NT2/D1 (cell line): ENCODE results near the gene METTL16.
"Not testable (repeated sequence)": the region's sequence is repeated elsewhere in the genome, so short reads cannot be mapped to it uniquely, and the experiment has no call there.

Experiments
- SUZ12 ChIP-seq: IDR thresholded peaks from 2 replicates; pipeline ENCODE4 v1.6.1; 2011; ENCODE audit not compliant: insufficient read length, insufficient read depth; ENCODE audit errors: extremely low read depth
- YY1 ChIP-seq: IDR thresholded peaks from 2 replicates; pipeline ENCODE4 v1.6.1; 2011; ENCODE audit not compliant: insufficient read length, insufficient read depth
- ZNF274 ChIP-seq: IDR thresholded peaks from 2 replicates; pipeline ENCODE4 v1.6.1; 2011; ENCODE audit warnings: mild to moderate bottlenecking, low read depth, low read length

GRCh38 chr17:2439997-2440396 is 71.7 kb downstream of the METTL16 start:
- TF ChIP-seq ZNF274, YY1, SUZ12: not testable (repeated sequence)
